WTC11 (cell line): Measurements from ENCODE around the gene SCRN3. TPM values are rescaled to one million over a fixed set of nuclear protein-coding genes. Genes with fewer than 3 reads are reported as not detected.

Source experiments
- ATAC-seq: fragments of 200-7000 bp; cut with Tn5 transposase; 2 replicates; pipeline ENCODE4 v1.10.0; 2021; ENCODE audit warnings: mild to moderate bottlenecking, moderate library complexity
- CTCF ChIA-PET: fragments of 300-600 bp; sonication (Branson Sonifier 250); formaldehyde crosslinking; loops from one replicate; lab custom pipeline; 2021; ENCODE audit warnings: antibody characterized with exemption; lab: Charles Lee
- POLR2A ChIA-PET: fragments of 350-600 bp; sonication (Branson Sonifier 250); formaldehyde crosslinking; loops from one replicate; lab custom pipeline; 2021; ENCODE audit warnings: antibody characterized with exemption; lab: Charles Lee
- DNase-seq: peaks from one replicate; pipeline ENCODE4 v3.0.0; 2021; ENCODE audit warnings: low spot score
- H3K27ac Mint-ChIP-seq: 2 replicates; pipeline ENCODE4 v1.8.0; 2021; ENCODE audit warnings: mixed read lengths
- H3K27me3 Mint-ChIP-seq: 2 replicates; pipeline ENCODE4 v1.8.0; 2021; ENCODE audit warnings: low read depth, mild to moderate bottlenecking, moderate library complexity, mixed read lengths
- H3K36me3 Mint-ChIP-seq: 2 replicates; pipeline ENCODE4 v1.8.0; 2021; ENCODE audit warnings: mixed read lengths
- H3K4me1 Mint-ChIP-seq: 2 replicates; pipeline ENCODE4 v1.8.0; 2022; ENCODE audit warnings: mixed read lengths
- H3K4me3 Mint-ChIP-seq: 2 replicates; pipeline ENCODE4 v1.8.0; 2021; ENCODE audit warnings: mild to moderate bottlenecking, moderate library complexity, mixed read lengths
- H3K9me3 Mint-ChIP-seq: 2 replicates; pipeline ENCODE4 v1.8.0; 2021; ENCODE audit warnings: mixed read lengths
- ERG ChIP-seq: fragments of 250-450 bp; sonication (Bioruptor Pico); IDR thresholded peaks from 2 replicates; pipeline ENCODE4 v1.8.0; 2021; ENCODE audit warnings: mild to moderate bottlenecking
- GRHL2 ChIP-seq: fragments of 250-450 bp; sonication (Bioruptor Pico); IDR thresholded peaks from 2 replicates; pipeline ENCODE4 v1.8.0; 2022; ENCODE audit warnings: mild to moderate bottlenecking, moderate library complexity; ENCODE audit not compliant: insufficient replicate concordance, severe bottlenecking
- JUN ChIP-seq: sonication (generic); formaldehyde crosslinking; IDR thresholded peaks from 2 replicates; pipeline ENCODE4 v1.8.0; 2023; ENCODE audit warnings: mild to moderate bottlenecking, missing genetic modification reagents
- NFE2L1 ChIP-seq: sonication (generic); formaldehyde crosslinking; IDR thresholded peaks from 2 replicates; pipeline ENCODE4 v1.8.1; 2023; ENCODE audit warnings: missing genetic modification reagents
- NR3C1 ChIP-seq: sonication (generic); formaldehyde crosslinking; conservative IDR thresholded peaks from 2 replicates; pipeline ENCODE4 v1.8.1; 2023; ENCODE audit warnings: low read depth, mild to moderate bottlenecking, missing genetic modification reagents
- PREB ChIP-seq: sonication (generic); formaldehyde crosslinking; IDR thresholded peaks from 2 replicates; pipeline ENCODE4 v1.8.1; 2022; ENCODE audit warnings: mild to moderate bottlenecking, missing genetic modification reagents, moderate library complexity, borderline replicate concordance
- RELA ChIP-seq: sonication (generic); formaldehyde crosslinking; IDR thresholded peaks from 2 replicates; pipeline ENCODE4 v1.8.1; 2022; ENCODE audit warnings: missing genetic modification reagents, mild to moderate bottlenecking, borderline replicate concordance
- SP1 ChIP-seq: sonication (generic); formaldehyde crosslinking; conservative IDR thresholded peaks from 2 replicates; pipeline ENCODE4 v1.8.1; 2022; ENCODE audit warnings: missing genetic modification reagents
- ZNF138 ChIP-seq: sonication (generic); formaldehyde crosslinking; conservative IDR thresholded peaks from 2 replicates; pipeline ENCODE4 v1.8.1; 2022; ENCODE audit warnings: mild to moderate bottlenecking, moderate library complexity, missing genetic modification reagents
- ZNF219 ChIP-seq: sonication (generic); formaldehyde crosslinking; IDR thresholded peaks from 2 replicates; pipeline ENCODE4 v1.8.0; 2023; ENCODE audit warnings: missing genetic modification reagents, mild to moderate bottlenecking, borderline replicate concordance
- ZNF425 ChIP-seq: fragments of 250-450 bp; sonication (Bioruptor Pico); conservative IDR thresholded peaks from 2 replicates; pipeline ENCODE4 v1.9.0; 2021; ENCODE audit warnings: mild to moderate bottlenecking
- ZNF532 ChIP-seq: fragments of 250-450 bp; sonication (Bioruptor Pico); IDR thresholded peaks from 2 replicates; pipeline ENCODE4 v1.9.0; 2021; ENCODE audit warnings: mild to moderate bottlenecking, borderline replicate concordance
- total RNA-seq: library from RNA; stranded (reverse); gene quantifications from 3 replicates; pipeline ENCODE4 v1.2.3, GENCODE V29; 2021

SCRN3 gene
- total RNA-seq, 1 experiment from 2014 or later, result 8.0 TPM

GRCh38 chr2:174450021-174450816 lies 54.7 kb downstream of the SCRN3 start (continued):
- no peak for TF ChIP-seq ZNF425 (CRISPR knock-in tag)
- no peak for TF ChIP-seq ZNF219 (CRISPR knock-in tag)
- no peak for TF ChIP-seq JUN (CRISPR knock-in tag)
- TF ChIP-seq ERG (CRISPR knock-in tag), result no peak

GRCh38 chr2:174454566-174454965 lies 59.0 kb downstream of the SCRN3 start:
- Mint-ChIP-seq H3K27me3 (no peaks in the 10 kb centered on the region; the same call in 1 of the 2 replicates), H3K36me3 (no peaks in the 10 kb centered on the region), H3K4me3 (no peak overlapping the region), H3K9me3 (no peaks in the 10 kb centered on the region), H3K27ac (no peak overlapping the region), H3K4me1 (no peaks in the 10 kb centered on the region)
- ChIA-PET CTCF (interaction anchor here (1.4 to 1.6 kb wide), 2 partner anchors 8 to 92 kb away, joined by 3 to 7 read pairs; no protein-coding TSS in a partner anchor), POLR2A (no interaction called here)
- TF ChIP-seq SP1 (CRISPR knock-in tag), result no peak
- no peak for TF ChIP-seq NR3C1
- TF ChIP-seq RELA (CRISPR knock-in tag), result no peak
- no peak for TF ChIP-seq ZNF532 (CRISPR knock-in tag)
- TF ChIP-seq PREB, result no peak
- no peak for TF ChIP-seq ERG (CRISPR knock-in tag)
- TF ChIP-seq NFE2L1 (CRISPR knock-in tag), result no peak
- ATAC-seq (no peak), DNase-seq (no peak)

- H3K9me3 Mint-ChIP-seq, result no peaks in the 10 kb centered on the region
- H3K27ac Mint-ChIP-seq, result no peak overlapping the region
- ChIA-PET POLR2A (no interaction called here), CTCF (interaction anchor here (1.9 to 3.0 kb wide), 5 partner anchors 15 to 117 kb away, joined by 7 to 113 read pairs (median 11); partner anchors contain the start of gene SCRN3)
- H3K4me3 Mint-ChIP-seq, result no peak overlapping the region
- no peaks in the 10 kb centered on the region for H3K4me1 Mint-ChIP-seq
- H3K36me3 Mint-ChIP-seq, result no peaks in the 10 kb centered on the region
- DNase-seq, result no peak
- TF ChIP-seq ZNF425 (CRISPR knock-in tag) (no peak), GRHL2 (no peak), ZNF138 (CRISPR knock-in tag) (no peak)
- TF ChIP-seq, all 79 proteins: peak for 0
- ATAC-seq, result no peak
- H3K27me3 Mint-ChIP-seq, result peaks cover 11% of the 10 kb centered on the region
Measured at GRCh38 chr2:174461221-174461620, 65.7 kb downstream of the SCRN3 start.
